CD4-positive, alpha-beta T cell treated with Interleukin-21 for 1 hour (primary cell): ENCODE measurements around the gene AFTPH.

ENCODE experiments used
- DNase-seq: peaks from one replicate; pipeline ENCODE4 v3.0.0-alpha.2; 2020

Gene AFTPH

DNA sequence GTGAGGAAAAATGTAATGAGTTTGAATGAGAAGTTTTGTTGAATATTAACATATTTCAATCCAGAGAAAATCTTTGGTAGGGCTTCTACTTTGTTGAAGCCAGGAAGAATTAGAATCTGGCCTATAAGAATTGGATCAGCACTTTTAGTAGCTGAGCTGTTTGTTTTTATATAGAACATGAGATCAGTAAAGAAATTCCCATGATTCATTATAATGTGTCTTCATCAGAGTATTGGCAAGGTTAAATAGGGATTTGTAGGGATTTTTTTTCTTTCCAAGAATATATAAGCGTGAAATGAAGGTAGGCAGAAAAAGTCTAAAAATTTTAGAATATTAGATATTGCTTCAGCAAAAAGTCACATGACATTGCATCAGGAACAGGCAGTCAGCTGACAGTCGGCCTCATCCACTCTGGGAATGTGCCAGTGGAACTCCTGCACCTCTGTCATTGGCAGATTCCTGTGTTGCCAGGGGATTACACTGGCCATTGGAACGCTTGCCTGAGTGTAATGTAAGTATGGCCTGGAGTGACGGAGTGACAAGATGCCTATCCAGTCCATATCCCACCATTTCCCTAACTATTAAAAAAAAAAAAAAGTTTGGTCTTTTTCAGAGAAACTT lies 69.0 kb downstream of the AFTPH start:
- DNase-seq = no peak

DNA sequence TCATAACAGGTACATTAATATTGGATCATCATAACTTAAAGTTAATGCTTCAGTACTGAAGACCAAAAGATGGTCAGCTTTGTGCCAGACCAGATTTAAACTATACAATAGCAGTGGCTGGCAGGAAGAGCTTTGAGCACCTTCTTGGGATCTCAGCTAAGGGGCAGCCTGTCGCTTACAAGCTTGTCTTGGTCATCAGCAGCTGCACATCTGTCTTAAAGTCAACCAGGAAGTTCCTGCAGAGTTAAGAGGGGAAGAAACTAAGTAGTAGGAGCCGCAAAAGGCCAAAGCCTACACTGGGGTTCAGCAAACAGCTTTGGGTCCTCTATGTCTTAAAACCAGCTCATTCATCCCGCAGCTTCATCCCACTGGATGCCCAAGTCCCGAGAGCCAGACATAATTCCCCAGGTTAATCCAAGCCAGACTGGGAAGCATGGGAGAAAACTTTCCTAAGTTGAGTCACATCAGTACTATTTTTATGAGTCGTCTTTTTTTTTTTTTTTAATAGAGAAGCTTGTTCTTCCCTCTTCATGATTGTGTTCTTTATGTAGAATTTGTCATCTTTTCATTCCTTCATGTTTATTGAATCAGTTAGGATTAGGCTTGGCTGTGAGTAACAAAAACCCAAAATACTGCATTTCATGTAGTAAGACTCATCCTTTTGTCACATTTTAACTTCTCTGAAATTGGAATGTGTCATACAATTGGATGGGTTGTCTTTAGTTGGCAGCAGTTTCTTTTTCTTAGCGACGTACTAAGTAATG lies 70.3 kb downstream of the AFTPH start:
- no peak for DNase-seq

DNA sequence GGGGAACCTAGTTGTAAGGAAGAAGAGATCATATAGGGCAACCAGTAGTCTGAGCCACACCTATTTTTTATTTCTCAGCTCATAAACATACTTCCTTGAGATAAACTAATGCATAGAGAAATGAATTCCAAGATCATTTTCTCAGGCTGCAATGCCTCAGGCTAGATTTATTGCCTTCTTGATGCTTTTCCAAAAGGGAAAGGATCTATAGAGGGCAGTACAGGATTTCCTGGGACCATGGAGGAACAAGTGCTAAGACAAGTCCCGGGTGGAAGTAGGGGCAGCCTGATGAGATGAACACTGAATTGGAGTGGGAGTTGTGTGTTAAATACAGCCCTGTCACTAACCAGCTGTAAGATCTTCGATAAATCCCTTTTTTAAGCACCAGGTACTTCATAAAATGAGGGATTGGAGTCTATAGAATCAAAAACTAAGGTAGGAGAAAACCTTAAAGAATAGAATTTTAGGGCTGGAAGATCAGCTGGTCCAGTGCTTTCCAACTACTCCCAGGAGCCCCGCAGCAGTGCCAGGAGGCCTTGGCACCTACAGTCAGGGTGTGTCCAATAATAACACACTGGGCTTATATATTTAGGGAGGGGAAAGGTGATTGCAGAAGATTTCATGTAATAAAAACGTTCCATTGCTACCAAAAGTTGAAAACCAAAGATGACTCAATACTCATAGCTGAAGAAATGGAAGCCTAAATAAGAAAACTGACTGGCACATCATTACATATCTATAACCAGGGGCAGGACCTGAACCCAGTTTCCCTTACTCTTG lies 71.5 kb downstream of the AFTPH start:
- no peak for DNase-seq

DNA sequence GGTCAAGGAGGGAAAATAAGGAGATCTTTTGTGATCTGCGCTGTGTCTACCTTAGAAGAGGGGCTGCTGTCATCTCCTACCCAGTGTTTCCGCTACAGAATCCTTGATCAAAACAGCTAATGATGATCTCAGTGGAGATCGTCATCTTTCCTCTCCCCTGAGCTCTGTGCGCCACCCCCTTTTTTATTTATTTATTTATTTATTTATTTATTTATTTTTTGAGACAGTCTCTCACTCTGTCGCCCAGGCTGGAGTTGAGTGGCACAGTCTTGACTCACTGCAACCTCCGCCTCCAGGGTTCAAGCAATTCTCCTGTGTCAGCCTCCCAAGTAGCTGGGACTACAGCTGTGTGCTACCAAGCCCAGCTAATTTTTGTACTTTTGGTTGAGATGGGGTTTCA lies 74.1 kb downstream of the AFTPH start:
- DNase-seq = no peak

DNA sequence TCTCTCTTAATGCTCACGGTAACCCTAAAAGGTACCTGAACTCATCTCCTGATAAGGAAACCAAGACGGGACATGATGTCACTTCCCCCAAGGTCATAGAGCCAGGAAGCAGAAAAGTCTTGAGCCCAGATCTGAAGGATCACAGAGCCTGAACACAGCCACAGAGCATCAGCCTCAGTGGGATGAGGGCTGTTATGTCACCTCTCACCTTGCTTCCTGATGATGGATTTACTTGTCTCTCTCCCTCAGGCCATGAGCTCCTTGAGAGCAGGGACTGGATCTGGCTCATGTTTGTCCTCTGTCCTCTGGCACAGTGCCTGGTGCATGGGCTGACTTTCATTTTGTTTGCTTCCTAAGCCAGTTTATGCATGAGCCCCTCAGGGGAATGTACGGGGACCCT lies 75.3 kb downstream of the AFTPH start:
- no peak for DNase-seq

DNA sequence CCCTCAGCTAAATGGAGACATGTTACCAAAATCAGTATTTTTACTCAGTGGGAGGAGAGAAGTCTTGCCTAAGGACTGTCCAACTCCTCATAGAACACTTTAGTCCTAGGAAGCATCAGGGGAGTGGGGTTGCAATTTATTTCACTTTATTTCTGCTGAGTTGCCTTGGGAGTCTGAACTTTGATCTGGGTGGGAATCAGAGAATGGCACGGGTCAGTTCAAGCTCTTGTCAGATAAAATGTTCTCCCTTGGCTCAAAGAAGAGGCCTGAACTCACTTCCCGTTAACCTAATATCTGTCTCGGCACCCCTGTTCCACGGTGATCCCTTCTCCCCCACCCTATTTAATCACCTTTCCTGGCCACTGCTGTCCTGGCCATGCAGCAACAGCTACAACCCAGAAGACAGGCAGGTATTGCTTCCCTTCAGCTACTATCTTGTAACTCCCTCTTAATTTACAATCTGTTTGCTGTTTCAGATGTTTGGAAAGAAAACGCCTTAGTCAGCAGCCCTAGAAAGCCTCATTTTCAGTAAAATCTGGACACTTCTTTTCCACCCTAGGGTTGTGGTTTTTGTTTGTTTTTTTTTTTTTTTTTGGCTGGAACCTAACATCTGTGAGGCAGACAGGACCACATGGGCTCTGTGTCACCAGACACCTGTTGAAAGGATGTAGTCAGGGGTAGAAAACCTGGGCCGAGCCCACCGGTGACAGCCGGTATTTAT lies 77.1 kb downstream of the AFTPH start:
- no peak for DNase-seq

DNA sequence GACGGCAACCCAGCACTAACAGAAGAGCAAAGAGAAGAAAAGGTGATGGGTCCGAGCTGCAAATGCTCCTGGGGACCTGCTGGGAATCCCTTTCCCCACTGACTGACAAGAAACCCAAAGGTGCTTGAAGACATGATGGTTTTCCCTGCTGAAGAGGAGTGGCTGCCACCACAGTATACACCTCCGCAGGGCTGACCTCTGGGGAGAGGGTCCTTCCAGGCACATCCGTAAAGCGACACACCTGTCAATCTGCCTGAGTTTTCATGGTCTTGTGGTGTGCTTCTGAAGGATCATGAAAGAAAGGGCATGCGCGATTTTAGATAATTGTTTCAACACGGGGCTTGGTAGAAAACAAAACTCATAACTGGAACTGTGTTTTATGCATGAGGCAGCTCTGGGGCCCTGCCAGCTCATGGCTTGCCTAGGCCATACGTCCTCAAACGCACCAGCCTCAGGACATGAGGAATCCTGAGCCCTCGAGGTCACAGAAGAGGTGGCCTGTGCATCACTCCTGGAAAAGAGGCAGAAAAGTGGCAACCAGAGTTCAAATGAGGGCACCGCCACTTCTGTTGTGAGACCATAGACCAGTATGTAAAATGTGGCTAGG lies 77.8 kb downstream of the AFTPH start:
- DNase-seq = no peak

DNA sequence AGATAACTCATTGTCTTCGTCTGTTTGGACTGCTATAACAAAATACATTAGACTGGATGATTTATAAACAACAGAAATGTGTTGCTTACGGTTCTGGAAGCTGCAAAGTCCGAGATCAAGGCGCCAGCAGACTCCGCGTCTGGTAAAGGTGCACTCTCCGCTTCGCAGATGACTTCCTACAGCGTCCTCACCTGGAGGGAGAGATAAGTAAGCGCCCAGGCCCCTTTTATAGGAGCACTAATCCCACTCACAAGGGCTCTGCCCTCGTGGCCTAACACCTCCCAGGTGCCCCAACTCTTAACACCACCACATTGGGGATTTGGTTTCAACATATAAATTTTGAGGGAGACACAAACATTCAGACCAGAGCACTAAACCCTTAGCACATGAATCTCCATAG lies 78.3 kb downstream of the AFTPH start:
- no peak for DNase-seq

DNA sequence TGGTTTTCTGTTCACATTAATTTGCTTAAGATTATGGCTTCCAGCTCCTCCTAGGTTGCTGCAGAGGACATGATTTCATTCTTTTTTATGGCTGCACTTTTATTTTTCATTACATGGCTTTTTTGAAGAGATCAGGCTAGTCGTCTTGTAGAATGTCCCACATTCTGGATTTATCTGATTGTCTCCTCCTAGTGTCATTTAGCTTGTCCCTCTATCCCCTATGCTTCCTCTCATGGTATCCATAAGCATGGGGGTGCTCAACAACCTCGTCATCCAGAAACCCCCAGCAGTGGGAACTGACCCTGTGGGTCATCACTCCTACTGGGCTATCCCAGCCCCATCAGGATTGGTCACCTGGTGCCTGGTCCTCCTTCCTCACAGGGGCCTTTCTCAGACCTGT lies 80.0 kb downstream of the AFTPH start:
- no peak for DNase-seq

DNA sequence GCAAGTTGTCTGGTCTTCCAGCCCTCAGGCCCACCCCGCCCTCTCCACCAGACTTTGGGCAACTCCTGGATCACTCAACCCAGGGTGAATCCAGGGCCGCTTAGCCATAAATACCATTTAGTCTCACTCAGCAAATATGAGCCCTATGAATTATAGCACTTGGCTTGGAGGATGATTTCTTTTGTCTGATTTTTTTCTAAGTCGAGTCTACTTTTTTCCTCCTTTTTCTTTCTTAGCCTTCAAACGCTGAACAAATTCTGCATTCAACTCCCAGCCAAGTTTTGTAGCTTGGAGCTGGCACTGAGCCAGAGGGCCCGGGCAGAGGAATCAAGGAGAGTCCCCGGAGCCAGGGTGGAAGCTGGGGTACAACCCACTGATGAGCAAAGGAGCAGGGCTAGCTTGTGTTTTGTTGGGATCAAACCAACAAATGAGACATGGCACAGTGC lies 80.9 kb downstream of the AFTPH start:
- DNase-seq = no peak

DNA sequence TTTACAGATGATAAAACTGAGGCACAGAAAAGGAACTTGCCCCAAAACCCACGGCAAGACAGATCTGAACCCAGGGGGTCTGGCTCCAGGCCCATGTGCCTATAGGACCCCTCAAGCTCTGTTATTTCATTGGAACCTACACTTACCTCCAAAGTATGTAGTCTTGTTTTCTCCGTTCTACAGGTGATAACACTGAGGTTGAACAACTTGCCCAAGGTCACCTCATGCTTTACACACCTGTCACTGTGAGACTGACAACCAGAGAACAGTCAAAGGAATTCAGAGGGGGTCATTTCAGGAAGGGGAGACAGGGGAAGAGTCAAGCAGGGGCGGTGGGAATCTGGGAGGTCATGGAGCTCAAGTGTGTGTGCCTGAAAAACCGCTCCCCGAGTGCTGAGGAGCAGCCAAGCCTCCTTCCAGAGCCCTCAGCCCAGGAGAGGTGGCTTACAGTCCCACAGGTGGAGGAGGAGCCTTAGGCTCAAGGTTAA lies 81.9 kb downstream of the AFTPH start:
- no peak for DNase-seq

DNA sequence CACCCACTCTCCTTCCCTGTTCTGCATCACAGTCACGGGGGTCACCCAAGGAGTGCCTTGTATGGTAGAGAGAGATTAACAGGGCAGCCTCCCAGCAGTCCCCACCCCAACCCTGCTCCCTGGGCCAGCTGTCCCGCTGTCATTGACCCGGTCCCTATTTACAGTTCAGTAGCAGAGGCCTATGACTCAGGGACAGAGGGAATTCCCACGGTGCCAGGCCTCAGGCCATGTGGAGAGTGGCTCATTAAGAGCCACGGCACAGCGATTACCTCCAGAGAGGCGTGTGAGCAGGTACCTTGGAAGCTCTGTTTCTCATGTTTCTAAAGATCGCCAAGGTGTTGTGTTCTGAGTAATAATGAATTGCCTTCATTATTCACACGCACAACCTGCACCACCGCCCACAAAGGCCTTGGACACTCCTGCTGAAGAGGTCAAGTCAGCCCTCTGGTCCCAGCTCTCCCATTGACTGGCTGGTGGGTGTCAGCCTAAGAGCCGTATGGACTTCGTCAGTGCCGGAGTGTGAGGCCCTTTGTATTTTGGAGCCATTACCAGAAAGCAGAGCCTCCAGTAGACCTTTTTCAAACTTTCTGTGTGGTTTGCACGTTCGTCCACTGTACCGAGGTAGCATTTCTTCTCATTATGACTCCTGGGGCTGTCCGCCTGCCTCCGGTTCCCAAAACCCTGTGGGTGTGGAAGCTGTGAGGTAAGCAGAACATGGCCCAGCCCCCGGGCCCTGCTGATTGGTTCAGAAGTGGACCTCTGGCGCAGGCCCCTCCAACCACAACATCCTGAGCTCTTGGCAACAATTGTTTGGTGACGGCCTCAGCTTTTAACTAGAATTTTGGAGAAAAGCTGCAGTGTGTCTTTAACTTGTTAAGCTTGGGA lies 82.6 kb downstream of the AFTPH start:
- DNase-seq = peak; percentile 91

DNA sequence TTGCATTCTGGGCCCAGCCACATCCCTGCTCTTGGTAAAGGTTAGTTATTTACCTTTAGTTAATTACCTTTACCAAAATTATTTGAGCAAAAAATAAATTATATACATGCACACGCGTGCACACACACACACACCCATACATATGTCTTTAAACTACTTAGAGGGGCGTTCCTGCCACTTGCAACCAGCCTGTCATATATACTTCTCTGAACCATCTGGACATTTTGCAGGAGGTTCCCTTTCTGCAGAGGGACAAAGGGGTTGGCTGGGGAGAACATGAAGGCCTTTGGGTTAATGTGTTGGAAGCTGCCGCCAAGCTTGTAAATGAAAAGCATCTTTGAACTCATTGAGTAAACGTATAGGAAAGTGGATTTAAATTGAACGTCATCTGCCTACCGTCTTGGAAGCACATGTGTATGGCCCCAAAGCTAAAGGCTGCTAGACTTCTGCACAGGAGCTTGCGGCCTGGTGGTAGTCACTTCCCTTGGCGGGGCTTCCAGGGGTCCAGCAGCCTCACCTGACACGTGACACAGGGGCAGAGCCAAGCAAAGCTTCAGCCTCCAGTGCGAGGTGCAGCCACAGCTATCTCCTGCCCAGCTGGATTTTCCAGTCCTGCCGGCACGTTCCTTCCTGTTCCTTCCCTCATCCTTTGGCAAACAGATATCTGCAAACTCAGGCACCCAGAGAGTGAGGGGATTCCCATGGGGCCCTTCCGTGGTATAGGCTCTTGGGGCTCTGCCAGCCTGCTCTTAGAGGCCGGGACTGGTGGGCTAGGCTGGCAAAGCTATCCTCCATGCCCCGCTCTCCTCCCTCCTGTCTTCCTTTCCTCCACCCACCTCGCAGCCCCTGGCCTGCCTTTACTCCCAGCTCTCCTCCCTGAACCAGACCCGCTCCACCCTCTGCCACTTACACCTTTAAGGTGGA lies 83.5 kb downstream of the AFTPH start:
- DNase-seq = no peak

DNA sequence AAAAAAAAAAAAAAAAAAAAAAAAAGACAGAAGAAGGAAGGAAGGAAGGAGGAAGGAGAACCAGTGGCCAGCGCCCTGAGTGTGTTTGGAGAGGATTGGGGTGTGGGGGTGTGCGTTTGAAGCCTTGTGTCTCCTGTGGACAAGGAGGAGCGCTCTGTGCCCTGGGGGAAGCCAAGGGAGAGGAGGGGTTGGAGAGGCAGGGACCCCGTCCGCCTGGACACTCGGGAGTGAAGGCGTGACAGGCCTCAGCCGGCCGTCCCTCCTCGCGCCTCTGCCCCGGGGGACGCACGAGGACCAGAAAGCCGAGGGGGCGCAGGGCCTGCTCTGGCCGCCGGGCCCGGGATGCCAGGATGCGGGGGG lies 84.7 kb downstream of the AFTPH start:
- DNase-seq = no peak

DNA sequence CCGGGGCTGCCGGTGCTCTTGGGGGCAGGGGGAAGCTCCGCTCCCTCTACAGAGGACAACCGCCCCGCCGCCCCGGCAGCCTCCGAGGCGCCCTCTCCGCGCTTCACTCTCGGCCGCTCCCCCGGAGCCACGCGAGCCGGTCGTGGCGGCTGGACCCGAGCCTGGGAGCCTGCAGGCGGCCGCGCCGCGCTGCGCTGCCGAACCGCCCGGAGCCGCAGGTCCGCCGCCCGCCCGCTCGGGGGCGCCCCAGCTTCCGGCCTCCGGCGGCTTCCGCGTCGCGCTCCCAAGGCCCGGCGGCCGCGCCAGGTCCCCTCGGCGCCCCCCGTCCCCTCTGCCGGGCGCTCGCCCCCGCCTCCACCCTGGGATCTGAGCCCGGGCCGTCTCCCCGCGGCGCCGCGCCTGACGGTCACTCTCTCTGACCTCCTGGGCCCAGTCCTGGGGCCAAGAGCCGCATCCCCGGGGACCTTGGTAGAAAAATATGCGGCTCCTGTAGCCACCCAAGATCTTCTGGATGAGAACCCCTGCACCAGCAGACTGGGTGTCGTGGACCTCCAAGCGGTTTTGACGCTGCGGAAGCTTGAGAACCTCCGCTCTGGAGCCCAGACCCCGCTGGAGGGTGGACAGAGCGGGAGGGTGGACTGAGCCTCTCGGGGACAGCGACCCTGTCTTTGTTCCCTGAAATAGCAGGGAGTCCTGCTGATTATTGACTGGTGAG lies 85.3 kb downstream of the AFTPH start:
- DNase-seq = peak; percentile 74

DNA sequence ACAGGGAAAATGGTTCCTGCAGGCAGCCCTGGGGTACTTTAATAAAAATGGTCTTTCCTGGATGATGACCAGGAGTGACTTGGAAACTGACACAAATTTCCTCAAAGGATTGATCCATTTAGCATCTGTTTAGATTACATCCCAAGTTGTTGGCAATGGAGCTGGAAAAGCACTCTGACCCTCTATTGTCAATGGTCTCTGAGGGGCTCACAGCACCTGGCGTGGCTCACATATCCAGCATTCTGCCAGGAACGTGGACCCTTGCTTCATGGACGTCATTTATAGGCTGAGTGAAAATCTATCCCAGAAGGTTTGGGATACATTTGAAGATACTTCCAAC lies 85.8 kb downstream of the AFTPH start:
- no peak for DNase-seq

DNA sequence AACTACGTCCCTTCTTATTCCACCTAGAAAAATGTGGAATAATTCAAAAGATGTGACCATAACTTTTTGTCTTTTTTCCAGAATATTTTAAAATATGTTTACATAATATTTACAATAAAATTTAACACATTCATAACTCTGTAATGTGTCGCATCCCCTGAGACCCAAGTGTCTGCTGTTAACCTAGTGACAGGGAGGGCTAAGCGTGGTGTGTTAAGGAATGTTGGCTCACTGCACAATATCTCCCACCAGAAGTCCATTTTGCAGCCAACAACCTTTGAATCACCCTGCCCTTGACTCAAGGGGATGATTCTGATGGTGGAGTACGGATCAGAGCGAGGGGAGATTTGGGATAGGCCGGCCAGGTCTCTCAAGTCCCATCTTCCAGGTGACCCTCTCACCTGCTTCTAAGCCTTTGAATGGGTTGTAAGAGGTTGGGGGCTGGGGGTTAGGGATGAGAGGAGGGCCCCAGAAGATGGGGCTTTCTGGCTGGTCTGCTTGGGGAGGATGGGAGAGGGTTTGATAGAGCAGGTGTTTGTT lies 86.3 kb downstream of the AFTPH start:
- no peak for DNase-seq

DNA sequence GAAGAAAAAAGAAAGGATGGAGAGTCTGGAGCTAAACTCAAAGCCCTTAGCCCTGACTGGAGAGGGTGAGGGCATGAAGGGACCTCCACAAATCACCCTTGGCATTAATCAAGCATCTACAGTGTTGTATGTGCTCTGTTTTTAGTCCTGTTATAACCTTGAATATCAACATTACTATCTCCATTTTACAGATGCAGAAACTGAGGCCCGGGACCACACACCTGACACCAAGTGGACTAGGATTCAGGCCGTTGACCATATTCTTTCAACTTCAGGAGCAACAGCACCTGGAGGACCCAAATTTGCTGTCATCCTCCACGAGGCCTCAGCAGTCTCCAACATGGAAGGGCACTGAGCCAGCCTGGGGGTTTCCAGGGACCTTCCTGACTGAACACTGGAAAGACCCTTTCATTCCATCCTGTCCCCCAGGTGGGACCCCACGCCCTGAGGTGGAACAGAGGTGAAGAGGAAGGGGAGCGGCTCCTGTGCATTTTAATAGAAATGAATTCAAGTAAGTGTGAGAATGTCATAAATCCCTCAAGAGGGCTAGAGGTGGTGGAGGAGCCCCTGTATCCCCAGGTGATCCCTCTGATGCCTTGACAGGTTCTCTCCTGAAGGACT lies 88.6 kb downstream of the AFTPH start:
- no peak for DNase-seq

DNA sequence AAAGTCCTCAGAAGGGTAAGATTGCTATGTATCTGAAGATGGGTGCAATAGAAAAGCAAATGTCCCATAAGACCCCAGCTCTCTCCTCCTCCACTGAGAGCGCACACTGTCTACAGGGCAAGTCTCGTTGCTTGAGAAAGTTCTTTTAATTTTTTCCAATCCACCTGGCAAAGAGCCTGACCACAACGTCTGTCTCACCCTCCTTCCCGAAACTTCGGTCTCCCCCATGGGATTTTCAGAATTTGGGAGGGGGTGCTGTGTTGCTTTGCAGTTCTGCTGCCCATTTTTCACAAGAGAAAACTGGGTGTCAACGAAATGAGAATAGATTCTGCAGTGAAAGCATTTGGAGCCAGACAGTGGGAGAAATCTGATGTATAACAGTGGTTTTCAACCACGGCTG lies 89.1 kb downstream of the AFTPH start:
- DNase-seq = no peak
